Measurements from ENCODE around the gene NMD3. TPM values are rescaled to one million over a fixed set of nuclear protein-coding genes. Genes with fewer than 3 reads are reported as not detected.
A peak's percentile ranks its signal among the peaks of the same experiment; 100 is the strongest.

NMD3 gene
- total RNA-seq, 1 experiment from 2014 or later: 55.6 TPM

DNA sequence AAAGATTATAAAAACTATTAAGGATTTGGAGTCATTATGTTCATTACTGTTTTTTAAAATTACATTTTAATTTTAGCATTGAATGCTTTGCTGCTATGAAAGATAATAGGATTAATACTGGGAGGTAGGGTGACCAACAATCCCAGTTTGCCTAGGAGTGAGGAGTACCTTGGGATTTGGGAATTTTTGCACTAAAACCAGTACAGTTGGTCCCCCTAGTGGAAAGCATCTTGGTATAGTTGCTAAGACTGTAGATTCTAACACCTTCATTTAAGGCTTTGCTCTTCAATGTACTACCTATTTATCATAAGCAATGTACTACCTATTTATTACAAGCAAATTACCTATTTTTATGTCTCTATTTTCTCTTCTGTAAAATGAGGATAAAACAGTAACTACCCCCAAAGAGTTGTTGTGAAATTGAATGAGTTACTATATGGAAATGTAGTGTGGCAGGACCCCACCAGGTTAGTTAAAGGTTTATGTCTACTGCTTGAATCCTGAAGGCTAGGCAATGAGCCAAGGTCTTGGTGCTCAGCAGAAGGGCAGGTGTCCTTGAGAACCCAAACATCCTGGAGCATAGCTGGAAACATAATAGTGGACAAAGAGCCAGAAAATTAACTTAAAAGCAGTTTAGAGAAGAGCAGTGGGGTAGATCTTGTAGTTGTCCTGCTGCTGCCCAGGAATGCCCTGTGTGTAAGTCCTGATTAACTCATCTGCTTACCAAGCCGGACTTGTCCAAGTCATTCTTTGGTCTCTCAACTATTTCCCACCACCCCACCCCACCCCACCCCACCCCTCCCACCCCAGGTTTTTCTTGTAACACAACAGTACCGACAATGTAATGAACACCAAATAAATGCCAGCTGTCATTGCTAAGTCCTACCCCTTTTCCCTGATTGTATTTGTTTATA, 49.2 kb upstream of the NMD3 start:
- no peaks in the 10 kb centered on the region for H3K9me3 ChIP-seq (ENCODE audit: control insufficient read depth, low read depth, low read length)
- H3K23ac ChIP-seq (ENCODE audit: insufficient read length, low read depth, low read length): no peak overlapping the region
- H3K4ac ChIP-seq (ENCODE audit: low read depth, low read length): no peak overlapping the region
- no peaks in the 10 kb centered on the region for H3K27me3 ChIP-seq (ENCODE audit: insufficient read depth, low read length)
- H3K18ac ChIP-seq (ENCODE audit: insufficient read length, low read depth, low read length): no peak overlapping the region
- Mint-ChIP-seq H3K27ac (no peak overlapping the region), H3K27me3 (ENCODE audit: low read depth) (no peaks in the 10 kb centered on the region), H3K9me3 (peaks cover 0 to 5% of the 10 kb centered on the region in 2 experiments; a peak in 1 of 5 replicates), H3K36me3 (ENCODE audit: insufficient read depth in 1 of 3, low read depth in 3 of 3) (no peaks in the 10 kb centered on the region), H3K4me1 (no peaks in the 10 kb centered on the region), H3K4me3 (no peak overlapping the region)
- H4K5ac ChIP-seq (ENCODE audit: insufficient read length, low read depth, low read length): no peak overlapping the region
- H3K14ac ChIP-seq (ENCODE audit: insufficient read depth, low read length): no peak overlapping the region
- DNase-seq: no peak
- H3K4me1 ChIP-seq (ENCODE audit: insufficient read depth, low read length): no peaks in the 10 kb centered on the region
- H4K20me1 ChIP-seq (ENCODE audit: control insufficient read depth, insufficient read depth, insufficient read length): no peaks in the 10 kb centered on the region
- no peak overlapping the region for H2AK5ac ChIP-seq (ENCODE audit: insufficient read length, low read length)
- TF ChIP-seq, protein P1, sequence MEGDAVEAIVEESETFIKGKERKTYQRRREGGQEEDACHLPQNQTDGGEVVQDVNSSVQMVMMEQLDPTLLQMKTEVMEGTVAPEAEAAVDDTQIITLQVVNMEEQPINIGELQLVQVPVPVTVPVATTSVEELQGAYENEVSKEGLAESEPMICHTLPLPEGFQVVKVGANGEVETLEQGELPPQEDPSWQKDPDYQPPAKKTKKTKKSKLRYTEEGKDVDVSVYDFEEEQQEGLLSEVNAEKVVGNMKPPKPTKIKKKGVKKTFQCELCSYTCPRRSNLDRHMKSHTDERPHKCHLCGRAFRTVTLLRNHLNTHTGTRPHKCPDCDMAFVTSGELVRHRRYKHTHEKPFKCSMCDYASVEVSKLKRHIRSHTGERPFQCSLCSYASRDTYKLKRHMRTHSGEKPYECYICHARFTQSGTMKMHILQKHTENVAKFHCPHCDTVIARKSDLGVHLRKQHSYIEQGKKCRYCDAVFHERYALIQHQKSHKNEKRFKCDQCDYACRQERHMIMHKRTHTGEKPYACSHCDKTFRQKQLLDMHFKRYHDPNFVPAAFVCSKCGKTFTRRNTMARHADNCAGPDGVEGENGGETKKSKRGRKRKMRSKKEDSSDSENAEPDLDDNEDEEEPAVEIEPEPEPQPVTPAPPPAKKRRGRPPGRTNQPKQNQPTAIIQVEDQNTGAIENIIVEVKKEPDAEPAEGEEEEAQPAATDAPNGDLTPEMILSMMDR (conservative IDR thresholded peaks at IDR 0.05): peak; percentile 70
- H2BK12ac ChIP-seq (ENCODE audit: insufficient read length, low read depth, low read length): no peak overlapping the region
- no peak overlapping the region for H3K56ac ChIP-seq (ENCODE audit: insufficient read length, low read depth, low read length)
- WGBS (ENCODE audit: extremely low coverage, insufficient read length, low lambda C conversion rate): no CpG with 5 or more reads among the region's 2 CpGs
- H3K27ac ChIP-seq (ENCODE audit: insufficient read length, low read depth, low read length): no peak overlapping the region
- no peak overlapping the region for H3K4me2 ChIP-seq (ENCODE audit: insufficient read depth, insufficient read length, low read length)
- H2BK15ac ChIP-seq (ENCODE audit: low read depth, low read length): no peak overlapping the region
- no peaks in the 10 kb centered on the region for H3K79me1 ChIP-seq (ENCODE audit: insufficient read depth, low read depth, low read length, poor library complexity, severe bottlenecking)
- no peak overlapping the region for H4K91ac ChIP-seq (ENCODE audit: insufficient read length, low read depth, low read length)
- no peak overlapping the region for H2BK20ac ChIP-seq (ENCODE audit: low read depth, low read length, poor library complexity, severe bottlenecking)
- H3K23me2 ChIP-seq (ENCODE audit: insufficient read length, low read depth, low read length, poor library complexity, severe bottlenecking): no peaks in the 10 kb centered on the region
- H2AFZ ChIP-seq (ENCODE audit: low read length): no peak overlapping the region
- no peak overlapping the region for H3K9ac ChIP-seq (ENCODE audit: extremely low read depth, insufficient read length, low read length)
- no peaks in the 10 kb centered on the region for H3K79me2 ChIP-seq (ENCODE audit: insufficient read depth, low read length)
- no peak overlapping the region for H2BK5ac ChIP-seq (ENCODE audit: insufficient read length, low read length)
- no peak overlapping the region for H4K8ac ChIP-seq (replicated peaks; ENCODE audit: insufficient read length, low read depth, low read length)
- no peak overlapping the region for H2BK120ac ChIP-seq (ENCODE audit: low read depth, low read length, poor library complexity, severe bottlenecking)
- H3T11ph ChIP-seq (ENCODE audit: low read length): no peak overlapping the region
